HepG2 (cell line): ENCODE measurements around the gene POLR1G. TPM values are rescaled to one million over a fixed set of nuclear protein-coding genes. Genes with fewer than 3 reads are reported as not detected.
A peak's percentile ranks its signal among the peaks of the same experiment; 100 is the strongest.

Experiments
- EZH2 ChIP-seq: conservative IDR thresholded peaks from 2 replicates; pipeline ENCODE4 v1.6.1; 2012; ENCODE audit warnings: mild to moderate bottlenecking, low read depth, low read length, moderate library complexity
- GTF2F1 ChIP-seq: fragments of 150-350 bp; IDR thresholded peaks from 2 replicates; pipeline ENCODE4 v1.6.1; 2014; ENCODE audit warnings: low read length
- HDAC2 ChIP-seq: sonication (generic); formaldehyde crosslinking; IDR thresholded peaks from 2 replicates; pipeline ENCODE4 v1.4.0; 2020; ENCODE audit warnings: missing genetic modification reagents
- NFE2L1 ChIP-seq: sonication (generic); formaldehyde crosslinking; IDR thresholded peaks from 2 replicates; pipeline ENCODE4 v1.4.0; 2020; ENCODE audit warnings: missing genetic modification reagents, mild to moderate bottlenecking, borderline replicate concordance
- PHF21A ChIP-seq: sonication (generic); formaldehyde crosslinking; IDR thresholded peaks from 2 replicates; pipeline ENCODE4 v1.5.0; 2020; ENCODE audit warnings: mild to moderate bottlenecking, missing genetic modification reagents
- PITX1 ChIP-seq: sonication (generic); formaldehyde crosslinking; IDR thresholded peaks from 2 replicates; pipeline ENCODE4 v1.5.1; 2020; ENCODE audit warnings: mild to moderate bottlenecking, missing genetic modification reagents
- SRSF1 ChIP-seq: fragments of 200-400 bp; formaldehyde crosslinking; optimal IDR thresholded peaks from 2 replicates; pipeline ENCODE3; 2017; ENCODE audit warnings: mild to moderate bottlenecking, low read depth, low read length, moderate library complexity
- ZNF367 ChIP-seq: sonication (generic); formaldehyde crosslinking; IDR thresholded peaks from 2 replicates; pipeline ENCODE4 v1.4.0; 2020; ENCODE audit warnings: missing genetic modification reagents, borderline replicate concordance
- ZNF546 ChIP-seq: sonication (generic); formaldehyde crosslinking; conservative IDR thresholded peaks from 2 replicates; pipeline ENCODE4 v1.8.1; 2023; ENCODE audit warnings: mild to moderate bottlenecking, missing genetic modification reagents
- ZNF629 ChIP-seq: sonication (generic); formaldehyde crosslinking; conservative IDR thresholded peaks from 2 replicates; pipeline ENCODE4 v1.5.0; 2020; ENCODE audit warnings: missing genetic modification reagents
- ZSCAN21 ChIP-seq: sonication (generic); formaldehyde crosslinking; IDR thresholded peaks from 2 replicates; pipeline ENCODE4 v1.8.0; 2022; ENCODE audit warnings: mild to moderate bottlenecking, missing genetic modification reagents, moderate library complexity, borderline replicate concordance
- polyA plus RNA-seq, 8 experiments: library from polyadenylated mRNA; depleted of rRNA in 3 of 8; stranded (reverse) in 7 of 8; unstranded in 1 of 8; fragments of >200 nt; fragmentation: Illumina TruSeq in 4 of 8; extraction: Trizol in 4 of 8; gene quantifications; 2 replicates each; pipeline versions ENCODE4 v1.2.1 to v1.2.3, GENCODE V29; 2011 to 2016; ENCODE audit warnings: low read depth in 4 of 8, missing spikeins in 1 of 8, mixed read lengths in 1 of 8; ENCODE audit not compliant: insufficient read depth in 1 of 8
- total RNA-seq, 5 experiments: library from RNA; depleted of rRNA; stranded (reverse); fragments of >200 nt; fragmentation: Illumina TruSeq; extraction: Trizol; gene quantifications; 2 replicates each; pipeline ENCODE4 v1.2.3, GENCODE V29; 2016; ENCODE audit warnings: low read depth in 1 of 5
- TF ChIP-seq, protein P1 (sequence below): sonication (generic); formaldehyde crosslinking; IDR thresholded peaks from 2 replicates; pipeline ENCODE4 v1.4.0; 2020; ENCODE audit warnings: missing genetic modification reagents
- TF ChIP-seq, protein P2 (sequence below): sonication (generic); formaldehyde crosslinking; IDR thresholded peaks from 2 replicates; pipeline ENCODE4 v1.4.0; 2020; ENCODE audit warnings: missing genetic modification reagents
- TF ChIP-seq, protein P3 (sequence below): sonication (generic); formaldehyde crosslinking; IDR thresholded peaks from 2 replicates; pipeline ENCODE4 v1.8.1; 2022; ENCODE audit warnings: low read depth, mild to moderate bottlenecking, missing genetic modification reagents
- TF ChIP-seq, protein P4 (sequence below): sonication (generic); formaldehyde crosslinking; IDR thresholded peaks from 2 replicates; pipeline ENCODE4 v1.5.0; 2020; ENCODE audit warnings: mild to moderate bottlenecking, missing genetic modification reagents

The POLR1G gene
- total and polyA plus RNA-seq, 2 of the 13 experiments (the other 11 are each of a cell fraction or from before 2014, with no cell fraction given), result 3.5 to 20.8 TPM

DNA sequence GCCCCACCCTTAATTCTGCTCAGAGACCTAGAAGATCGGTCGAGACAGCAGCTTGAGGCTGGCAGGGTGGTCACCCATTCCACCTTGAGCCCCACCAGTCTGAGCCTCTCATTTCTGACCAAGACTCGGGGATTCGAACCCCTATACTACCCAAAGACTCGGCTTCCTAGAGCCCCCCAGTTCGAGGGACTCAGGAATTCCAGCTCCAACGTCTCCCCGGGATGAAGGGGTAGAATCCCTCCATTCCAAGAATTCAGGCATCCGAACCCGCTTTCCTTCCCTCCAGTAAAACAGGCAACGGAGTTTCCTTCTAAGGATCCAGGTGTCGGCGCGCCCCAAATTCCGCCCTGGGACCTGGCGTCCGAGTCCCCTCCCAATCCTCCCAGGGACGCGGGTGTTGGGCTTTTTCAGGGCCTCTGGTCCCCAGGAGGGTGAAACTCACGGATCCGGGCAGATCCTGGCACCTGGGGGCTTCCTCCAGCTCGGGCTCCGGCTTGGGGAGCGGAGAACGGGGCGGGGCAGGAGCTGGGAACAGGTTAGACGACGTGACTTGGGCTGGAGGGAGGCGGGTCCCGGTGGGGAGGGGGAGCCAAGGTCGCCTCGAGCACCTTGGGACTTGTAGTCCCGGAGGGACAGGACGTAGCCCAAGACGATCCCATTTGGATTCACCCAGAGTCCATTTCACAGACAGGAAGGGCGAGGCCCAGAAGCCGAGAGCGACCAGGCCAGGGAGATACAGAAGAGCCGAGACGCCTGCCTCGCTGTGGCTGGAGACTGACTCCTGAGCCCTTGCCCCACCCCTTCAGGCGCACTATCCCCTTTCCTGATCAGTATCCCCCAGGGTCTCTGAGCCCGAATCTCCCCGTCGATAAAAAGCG lies 1.6 kb upstream of the POLR1G start, which contains the start of gene PPP1R13L (continued):
- TF ChIP-seq, protein P1, sequence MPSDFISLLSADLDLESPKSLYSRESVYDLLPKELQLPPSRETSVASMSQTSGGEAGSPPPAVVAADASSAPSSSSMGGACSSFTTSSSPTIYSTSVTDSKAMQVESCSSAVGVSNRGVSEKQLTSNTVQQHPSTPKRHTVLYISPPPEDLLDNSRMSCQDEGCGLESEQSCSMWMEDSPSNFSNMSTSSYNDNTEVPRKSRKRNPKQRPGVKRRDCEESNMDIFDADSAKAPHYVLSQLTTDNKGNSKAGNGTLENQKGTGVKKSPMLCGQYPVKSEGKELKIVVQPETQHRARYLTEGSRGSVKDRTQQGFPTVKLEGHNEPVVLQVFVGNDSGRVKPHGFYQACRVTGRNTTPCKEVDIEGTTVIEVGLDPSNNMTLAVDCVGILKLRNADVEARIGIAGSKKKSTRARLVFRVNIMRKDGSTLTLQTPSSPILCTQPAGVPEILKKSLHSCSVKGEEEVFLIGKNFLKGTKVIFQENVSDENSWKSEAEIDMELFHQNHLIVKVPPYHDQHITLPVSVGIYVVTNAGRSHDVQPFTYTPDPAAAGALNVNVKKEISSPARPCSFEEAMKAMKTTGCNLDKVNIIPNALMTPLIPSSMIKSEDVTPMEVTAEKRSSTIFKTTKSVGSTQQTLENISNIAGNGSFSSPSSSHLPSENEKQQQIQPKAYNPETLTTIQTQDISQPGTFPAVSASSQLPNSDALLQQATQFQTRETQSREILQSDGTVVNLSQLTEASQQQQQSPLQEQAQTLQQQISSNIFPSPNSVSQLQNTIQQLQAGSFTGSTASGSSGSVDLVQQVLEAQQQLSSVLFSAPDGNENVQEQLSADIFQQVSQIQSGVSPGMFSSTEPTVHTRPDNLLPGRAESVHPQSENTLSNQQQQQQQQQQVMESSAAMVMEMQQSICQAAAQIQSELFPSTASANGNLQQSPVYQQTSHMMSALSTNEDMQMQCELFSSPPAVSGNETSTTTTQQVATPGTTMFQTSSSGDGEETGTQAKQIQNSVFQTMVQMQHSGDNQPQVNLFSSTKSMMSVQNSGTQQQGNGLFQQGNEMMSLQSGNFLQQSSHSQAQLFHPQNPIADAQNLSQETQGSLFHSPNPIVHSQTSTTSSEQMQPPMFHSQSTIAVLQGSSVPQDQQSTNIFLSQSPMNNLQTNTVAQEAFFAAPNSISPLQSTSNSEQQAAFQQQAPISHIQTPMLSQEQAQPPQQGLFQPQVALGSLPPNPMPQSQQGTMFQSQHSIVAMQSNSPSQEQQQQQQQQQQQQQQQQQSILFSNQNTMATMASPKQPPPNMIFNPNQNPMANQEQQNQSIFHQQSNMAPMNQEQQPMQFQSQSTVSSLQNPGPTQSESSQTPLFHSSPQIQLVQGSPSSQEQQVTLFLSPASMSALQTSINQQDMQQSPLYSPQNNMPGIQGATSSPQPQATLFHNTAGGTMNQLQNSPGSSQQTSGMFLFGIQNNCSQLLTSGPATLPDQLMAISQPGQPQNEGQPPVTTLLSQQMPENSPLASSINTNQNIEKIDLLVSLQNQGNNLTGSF (CRISPR knock-in tag), result no peak
- TF ChIP-seq, protein P2, sequence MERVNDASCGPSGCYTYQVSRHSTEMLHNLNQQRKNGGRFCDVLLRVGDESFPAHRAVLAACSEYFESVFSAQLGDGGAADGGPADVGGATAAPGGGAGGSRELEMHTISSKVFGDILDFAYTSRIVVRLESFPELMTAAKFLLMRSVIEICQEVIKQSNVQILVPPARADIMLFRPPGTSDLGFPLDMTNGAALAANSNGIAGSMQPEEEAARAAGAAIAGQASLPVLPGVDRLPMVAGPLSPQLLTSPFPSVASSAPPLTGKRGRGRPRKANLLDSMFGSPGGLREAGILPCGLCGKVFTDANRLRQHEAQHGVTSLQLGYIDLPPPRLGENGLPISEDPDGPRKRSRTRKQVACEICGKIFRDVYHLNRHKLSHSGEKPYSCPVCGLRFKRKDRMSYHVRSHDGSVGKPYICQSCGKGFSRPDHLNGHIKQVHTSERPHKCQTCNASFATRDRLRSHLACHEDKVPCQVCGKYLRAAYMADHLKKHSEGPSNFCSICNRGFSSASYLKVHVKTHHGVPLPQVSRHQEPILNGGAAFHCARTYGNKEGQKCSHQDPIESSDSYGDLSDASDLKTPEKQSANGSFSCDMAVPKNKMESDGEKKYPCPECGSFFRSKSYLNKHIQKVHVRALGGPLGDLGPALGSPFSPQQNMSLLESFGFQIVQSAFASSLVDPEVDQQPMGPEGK (CRISPR knock-in tag), result peak; percentile 58
- TF ChIP-seq, protein P3, sequence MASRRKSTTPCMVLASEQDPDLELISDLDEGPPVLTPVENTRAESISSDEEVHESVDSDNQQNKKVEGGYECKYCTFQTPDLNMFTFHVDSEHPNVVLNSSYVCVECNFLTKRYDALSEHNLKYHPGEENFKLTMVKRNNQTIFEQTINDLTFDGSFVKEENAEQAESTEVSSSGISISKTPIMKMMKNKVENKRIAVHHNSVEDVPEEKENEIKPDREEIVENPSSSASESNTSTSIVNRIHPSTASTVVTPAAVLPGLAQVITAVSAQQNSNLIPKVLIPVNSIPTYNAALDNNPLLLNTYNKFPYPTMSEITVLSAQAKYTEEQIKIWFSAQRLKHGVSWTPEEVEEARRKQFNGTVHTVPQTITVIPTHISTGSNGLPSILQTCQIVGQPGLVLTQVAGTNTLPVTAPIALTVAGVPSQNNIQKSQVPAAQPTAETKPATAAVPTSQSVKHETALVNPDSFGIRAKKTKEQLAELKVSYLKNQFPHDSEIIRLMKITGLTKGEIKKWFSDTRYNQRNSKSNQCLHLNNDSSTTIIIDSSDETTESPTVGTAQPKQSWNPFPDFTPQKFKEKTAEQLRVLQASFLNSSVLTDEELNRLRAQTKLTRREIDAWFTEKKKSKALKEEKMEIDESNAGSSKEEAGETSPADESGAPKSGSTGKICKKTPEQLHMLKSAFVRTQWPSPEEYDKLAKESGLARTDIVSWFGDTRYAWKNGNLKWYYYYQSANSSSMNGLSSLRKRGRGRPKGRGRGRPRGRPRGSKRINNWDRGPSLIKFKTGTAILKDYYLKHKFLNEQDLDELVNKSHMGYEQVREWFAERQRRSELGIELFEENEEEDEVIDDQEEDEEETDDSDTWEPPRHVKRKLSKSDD, result 0 out of 2 replicates have a peak, but pooled peaks have one; percentile 49
- TF ChIP-seq HDAC2 (CRISPR knock-in tag), result 0 out of 2 replicates have a peak, but pooled peaks have one; percentile 35
- no peak for TF ChIP-seq EZH2
- TF ChIP-seq GTF2F1, result no peak
- TF ChIP-seq ZNF367 (CRISPR knock-in tag), result no peak
- TF ChIP-seq NFE2L1, result no peak
- TF ChIP-seq PHF21A (CRISPR knock-in tag), result peak; percentile 36; the same call in 1 of the 2 replicates
- peak; percentile 82; the same call in 1 of the 2 replicates for TF ChIP-seq ZNF546
- 0 out of 2 replicates have a peak, but pooled peaks have one; percentile 14 for TF ChIP-seq ZSCAN21 (CRISPR knock-in tag)
- TF ChIP-seq, protein P4, sequence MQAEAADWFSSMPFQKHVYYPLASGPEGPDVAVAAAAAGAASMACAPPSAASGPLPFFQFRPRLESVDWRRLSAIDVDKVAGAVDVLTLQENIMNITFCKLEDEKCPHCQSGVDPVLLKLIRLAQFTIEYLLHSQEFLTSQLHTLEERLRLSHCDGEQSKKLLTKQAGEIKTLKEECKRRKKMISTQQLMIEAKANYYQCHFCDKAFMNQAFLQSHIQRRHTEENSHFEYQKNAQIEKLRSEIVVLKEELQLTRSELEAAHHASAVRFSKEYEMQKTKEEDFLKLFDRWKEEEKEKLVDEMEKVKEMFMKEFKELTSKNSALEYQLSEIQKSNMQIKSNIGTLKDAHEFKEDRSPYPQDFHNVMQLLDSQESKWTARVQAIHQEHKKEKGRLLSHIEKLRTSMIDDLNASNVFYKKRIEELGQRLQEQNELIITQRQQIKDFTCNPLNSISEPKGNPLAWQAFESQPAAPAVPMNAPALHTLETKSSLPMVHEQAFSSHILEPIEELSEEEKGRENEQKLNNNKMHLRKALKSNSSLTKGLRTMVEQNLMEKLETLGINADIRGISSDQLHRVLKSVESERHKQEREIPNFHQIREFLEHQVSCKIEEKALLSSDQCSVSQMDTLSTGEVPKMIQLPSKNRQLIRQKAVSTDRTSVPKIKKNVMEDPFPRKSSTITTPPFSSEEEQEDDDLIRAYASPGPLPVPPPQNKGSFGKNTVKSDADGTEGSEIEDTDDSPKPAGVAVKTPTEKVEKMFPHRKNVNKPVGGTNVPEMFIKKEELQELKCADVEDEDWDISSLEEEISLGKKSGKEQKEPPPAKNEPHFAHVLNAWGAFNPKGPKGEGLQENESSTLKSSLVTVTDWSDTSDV, result no peak
- TF ChIP-seq ZNF629, result peak; percentile 100
- no peak for TF ChIP-seq SRSF1
- TF ChIP-seq PITX1 (CRISPR knock-in tag), result peak; percentile 51; the same call in 1 of the 2 replicates
